ENCODE measurements around the gene ATF4. TPM values are rescaled to one million over a fixed set of nuclear protein-coding genes. Genes with fewer than 3 reads are reported as not detected.

Gene ATF4
- total RNA-seq, 1 donor from 2014 or later = 173 TPM

DNA sequence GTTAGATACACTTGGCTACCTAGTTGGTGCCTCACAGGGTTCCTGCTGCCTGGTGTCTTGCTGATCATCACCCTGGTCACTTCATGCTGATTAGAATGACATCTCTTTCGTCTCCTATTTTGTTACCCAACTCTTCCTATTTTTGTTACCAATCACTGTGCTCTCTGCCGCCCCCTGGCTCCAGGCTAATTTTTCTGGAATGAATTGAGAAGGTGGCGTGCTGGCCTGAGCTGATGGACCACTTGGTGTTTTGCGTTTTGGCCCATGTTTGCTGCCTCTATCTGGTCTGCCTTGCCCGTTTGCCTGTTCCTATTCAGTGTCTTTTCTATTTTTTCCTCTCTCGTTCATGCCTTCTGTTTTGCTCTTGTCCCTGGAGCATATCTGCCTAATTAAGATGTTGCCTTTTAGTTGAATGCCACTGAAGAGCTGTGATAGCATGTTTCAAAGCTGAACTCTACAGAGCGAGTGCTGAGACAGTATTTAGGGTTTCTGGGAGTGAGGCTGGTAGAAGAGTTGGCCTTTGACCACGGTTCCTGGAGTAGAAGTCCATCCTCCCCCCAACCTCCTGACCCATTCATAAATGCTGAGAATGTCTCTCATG is 5.9 kb upstream of the ATF4 start:
- no peak for DNase-seq (ENCODE audit: low spot score in 2 of 2)
- intact Hi-C loops (cut with DNase I) = no loop called here
- H3K4me3 ChIP-seq = no peak overlapping the region
- no peaks in the 10 kb centered on the region for H3K27me3 ChIP-seq
- peaks cover 5 to 12% of the 10 kb centered on the region in 2 donors for H3K4me1 ChIP-seq
- no peak overlapping the region for H3K27ac ChIP-seq
- H3K36me3 ChIP-seq = peaks cover 50 to 74% of the 10 kb centered on the region in 2 donors
- TF ChIP-seq, protein P1, sequence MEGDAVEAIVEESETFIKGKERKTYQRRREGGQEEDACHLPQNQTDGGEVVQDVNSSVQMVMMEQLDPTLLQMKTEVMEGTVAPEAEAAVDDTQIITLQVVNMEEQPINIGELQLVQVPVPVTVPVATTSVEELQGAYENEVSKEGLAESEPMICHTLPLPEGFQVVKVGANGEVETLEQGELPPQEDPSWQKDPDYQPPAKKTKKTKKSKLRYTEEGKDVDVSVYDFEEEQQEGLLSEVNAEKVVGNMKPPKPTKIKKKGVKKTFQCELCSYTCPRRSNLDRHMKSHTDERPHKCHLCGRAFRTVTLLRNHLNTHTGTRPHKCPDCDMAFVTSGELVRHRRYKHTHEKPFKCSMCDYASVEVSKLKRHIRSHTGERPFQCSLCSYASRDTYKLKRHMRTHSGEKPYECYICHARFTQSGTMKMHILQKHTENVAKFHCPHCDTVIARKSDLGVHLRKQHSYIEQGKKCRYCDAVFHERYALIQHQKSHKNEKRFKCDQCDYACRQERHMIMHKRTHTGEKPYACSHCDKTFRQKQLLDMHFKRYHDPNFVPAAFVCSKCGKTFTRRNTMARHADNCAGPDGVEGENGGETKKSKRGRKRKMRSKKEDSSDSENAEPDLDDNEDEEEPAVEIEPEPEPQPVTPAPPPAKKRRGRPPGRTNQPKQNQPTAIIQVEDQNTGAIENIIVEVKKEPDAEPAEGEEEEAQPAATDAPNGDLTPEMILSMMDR (IDR thresholded peaks at IDR 0.05) = peak; percentile 53 to 65 (median 57)
- no peaks in the 10 kb centered on the region for H3K9me3 ChIP-seq

DNA sequence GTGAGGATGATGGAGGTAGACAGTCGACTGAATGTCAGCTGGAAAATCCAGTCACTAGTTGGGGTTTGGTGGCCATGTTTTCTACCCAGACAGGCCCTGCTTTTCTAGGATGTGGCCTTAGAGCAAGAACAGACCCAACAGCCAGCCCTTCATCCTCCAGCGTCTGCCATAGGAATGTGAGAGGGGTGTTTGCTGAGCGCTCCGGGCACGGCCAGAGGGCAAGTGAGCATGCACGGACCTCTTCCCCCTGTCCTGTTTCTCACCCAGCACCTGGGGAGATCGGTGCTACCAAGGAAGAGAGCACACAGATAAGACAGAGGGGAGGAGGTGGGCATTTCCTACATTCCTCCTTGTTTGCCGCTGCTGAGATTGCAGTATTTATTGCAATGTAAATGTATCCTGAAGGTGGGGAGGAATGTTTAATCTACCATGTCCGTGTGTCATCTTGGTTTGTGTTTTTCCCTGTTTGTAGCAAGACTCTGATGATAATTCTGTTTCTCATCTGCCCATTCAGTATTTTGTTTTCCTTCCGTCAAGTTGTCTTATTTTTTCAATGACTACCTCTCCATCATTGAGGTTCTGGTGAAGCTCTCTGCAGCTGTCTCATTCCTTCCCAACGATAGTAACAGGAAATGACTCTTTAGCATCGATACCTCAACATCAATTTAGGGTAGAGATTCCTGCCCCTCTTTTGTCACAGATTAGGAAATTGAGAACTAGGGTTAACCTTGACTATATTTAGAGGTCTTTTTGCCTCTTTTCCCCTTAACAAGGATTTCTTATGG is 4.9 kb upstream of the ATF4 start:
- H3K36me3 ChIP-seq = peaks cover 48 to 64% of the 10 kb centered on the region in 2 donors

DNA sequence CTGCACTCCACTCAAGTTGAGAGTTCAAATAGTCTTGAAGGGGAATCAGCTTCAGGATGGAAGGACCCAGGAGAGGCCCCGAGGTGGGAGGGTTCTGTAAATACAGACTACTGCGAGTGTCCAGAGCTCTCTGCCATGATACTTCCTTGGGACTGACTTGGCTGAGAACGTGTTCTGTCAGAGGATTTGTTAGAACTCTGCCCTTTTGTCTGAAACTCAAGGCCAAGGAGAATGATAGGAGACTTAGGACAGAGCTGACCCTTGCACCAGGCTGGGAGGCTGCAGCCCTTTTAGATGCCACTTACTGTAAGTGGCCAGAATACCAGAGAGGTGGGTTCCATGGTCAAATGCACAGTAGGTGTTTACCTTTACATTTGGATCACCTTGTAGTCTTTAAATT is 2.9 kb upstream of the ATF4 start:
- TF ChIP-seq, protein P1 (IDR thresholded peaks at IDR 0.05) = no peak
- intact Hi-C loops (cut with DNase I) = loop anchor here (5.0 kb wide), 1 partner anchor 85 kb away; no protein-coding TSS in a partner anchor
- peaks cover 51 to 61% of the 10 kb centered on the region in 2 donors for H3K36me3 ChIP-seq
- peaks cover 10 to 16% of the 10 kb centered on the region in 2 donors for H3K4me1 ChIP-seq
- no peak overlapping the region for H3K4me3 ChIP-seq
- no peaks in the 10 kb centered on the region for H3K9me3 ChIP-seq
- no peak for DNase-seq (ENCODE audit: low spot score in 2 of 2)
- H3K27ac ChIP-seq = no peak overlapping the region
- no peaks in the 10 kb centered on the region for H3K27me3 ChIP-seq

More for the DNA sequence above, 4.9 kb upstream of the ATF4 start:
- H3K9me3 ChIP-seq = no peaks in the 10 kb centered on the region
- H3K4me3 ChIP-seq = no peak overlapping the region
- TF ChIP-seq, protein P1 (IDR thresholded peaks at IDR 0.05) = no peak
- H3K4me1 ChIP-seq = peaks cover 5 to 12% of the 10 kb centered on the region in 2 donors
- DNase-seq (ENCODE audit: low spot score in 2 of 2) = no peak
- intact Hi-C loops (cut with DNase I) = loop anchor here (5.0 kb wide), 1 partner anchor 83 kb away; no protein-coding TSS in a partner anchor
- H3K27ac ChIP-seq = no peak overlapping the region
- no peaks in the 10 kb centered on the region for H3K27me3 ChIP-seq

DNA sequence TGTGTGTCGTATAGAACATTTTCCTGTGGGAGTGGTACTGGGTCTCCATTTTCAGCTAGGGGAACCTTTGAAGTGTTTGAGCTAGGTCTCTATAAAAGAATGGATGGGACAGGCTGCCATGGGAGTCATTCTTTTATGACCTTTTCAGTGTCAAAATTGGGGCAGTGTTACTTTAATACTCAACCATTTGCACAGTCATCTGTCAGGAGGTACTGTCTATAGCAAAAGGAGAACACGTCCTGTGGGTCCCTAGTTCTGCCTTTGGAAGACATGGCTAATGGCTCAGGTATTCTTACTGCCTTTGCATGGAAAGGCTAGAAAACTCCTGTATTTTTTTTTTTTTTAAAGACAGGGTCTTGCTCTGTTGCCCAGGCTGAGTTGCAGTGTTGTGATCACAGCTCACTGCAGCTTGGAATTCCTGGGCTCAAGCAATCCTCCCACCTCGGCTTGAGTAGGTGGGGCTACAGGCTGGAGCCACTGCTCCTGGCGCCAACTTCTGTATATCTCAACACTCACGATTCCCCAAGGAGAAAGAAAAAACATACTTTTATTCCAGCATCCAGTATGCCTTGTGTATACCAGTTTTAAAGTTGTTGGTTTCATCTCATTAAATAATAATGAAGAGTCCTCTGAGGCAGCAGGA is 2.1 kb upstream of the ATF4 start:
- Histone ChIP-seq H3K9me3 (no peaks in the 10 kb centered on the region), H3K4me3 (no peak overlapping the region), H3K27ac (peak overlapping the region; percentile 100), H3K27me3 (no peaks in the 10 kb centered on the region), H3K36me3 (peaks cover 52 to 63% of the 10 kb centered on the region in 2 donors), H3K4me1 (peaks cover 18 to 22% of the 10 kb centered on the region in 2 donors)
- TF ChIP-seq, protein P1 (IDR thresholded peaks at IDR 0.05) = no peak
- no peak for DNase-seq (ENCODE audit: low spot score in 2 of 2)
- intact Hi-C loops (cut with DNase I) = loop anchor here (5.0 kb wide), 1 partner anchor 86 kb away; no protein-coding TSS in a partner anchor

DNA sequence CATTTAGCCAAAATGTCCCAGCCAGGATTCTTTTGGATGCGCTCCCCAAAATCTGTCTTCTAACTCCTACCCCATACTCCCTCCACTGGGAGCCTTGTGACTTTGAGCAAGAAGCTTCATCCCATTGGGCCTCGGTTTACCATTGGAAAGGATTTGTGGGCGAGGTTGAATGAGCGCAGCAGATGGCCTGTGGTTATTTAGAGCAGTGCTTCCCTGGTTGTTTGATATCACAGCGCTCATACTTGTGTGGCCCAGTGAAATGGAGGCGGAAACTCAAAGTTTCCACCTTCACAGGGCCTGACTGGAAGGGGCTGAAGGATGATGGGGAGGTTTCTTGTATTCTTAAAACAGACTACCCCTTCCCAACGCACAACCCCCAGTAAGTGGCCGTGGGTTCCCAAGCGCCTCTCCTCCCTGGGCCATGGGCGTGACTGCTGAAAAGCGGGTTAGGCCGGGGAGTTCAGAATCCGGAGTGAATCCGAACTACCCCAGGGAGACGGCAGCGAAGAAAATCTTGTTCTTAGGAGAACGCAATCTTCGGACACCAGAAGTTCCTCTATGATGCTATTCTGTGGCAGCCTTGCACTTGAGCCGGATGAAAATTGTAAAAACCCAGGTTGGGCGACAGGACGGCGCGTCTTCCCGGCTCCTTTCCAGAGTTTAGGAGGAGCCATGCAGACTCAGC is 1.2 kb upstream of the ATF4 start:
- H3K27ac ChIP-seq = peak overlapping the region; percentile 100
- no peak for DNase-seq (ENCODE audit: low spot score in 2 of 2)
- H3K9me3 ChIP-seq = no peaks in the 10 kb centered on the region
- H3K4me3 ChIP-seq = peak overlapping the region; percentile 92 to 100
- TF ChIP-seq, protein P1 (IDR thresholded peaks at IDR 0.05) = no peak
- peaks cover 51 to 62% of the 10 kb centered on the region in 2 donors for H3K36me3 ChIP-seq
- intact Hi-C loops (cut with DNase I) = loop anchor here (5.0 kb wide), 1 partner anchor 87 kb away; no protein-coding TSS in a partner anchor
- H3K27me3 ChIP-seq = no peaks in the 10 kb centered on the region
- H3K4me1 ChIP-seq = peaks cover 24 to 26% of the 10 kb centered on the region in 2 donors
